HEK293T (cell line): ENCODE data around the gene LTA.

Experiments
- CTCF ChIA-PET: fragments of 350-600 bp; formaldehyde crosslinking; extraction: SDS; loops from one replicate; lab custom pipeline; 2021; ENCODE audit warnings: antibody characterized with exemption, inconsistent platforms; lab: Yijun Ruan, JAX
- POLR2A ChIA-PET: fragments of 350-600 bp; formaldehyde crosslinking; extraction: SDS; loops from one replicate; lab custom pipeline; 2020; ENCODE audit warnings: antibody characterized with exemption, inconsistent platforms; lab: Yijun Ruan, JAX
- DNase-seq: peaks from one replicate; pipeline ENCODE4 v3.0.0; 2012; ENCODE audit warnings: mixed read lengths; ENCODE audit errors: extremely low spot score
- ARNT ChIP-seq: fragments of 450-650 bp; IDR thresholded peaks from 2 replicates; pipeline ENCODE4 v1.6.1; 2017; ENCODE audit warnings: mild to moderate bottlenecking
- BHLHE40 ChIP-seq: fragments of 450-650 bp; IDR thresholded peaks from 2 replicates; pipeline ENCODE4 v1.6.1; 2016; ENCODE audit warnings: mild to moderate bottlenecking, moderate library complexity, borderline replicate concordance
- CTBP1 ChIP-seq: fragments of 450-650 bp; IDR thresholded peaks from 2 replicates; pipeline ENCODE4 v1.6.1; 2016; ENCODE audit warnings: borderline replicate concordance
- ELF4 ChIP-seq: fragments of 450-650 bp; IDR thresholded peaks from 2 replicates; pipeline ENCODE4 v1.6.1; 2017; ENCODE audit warnings: antibody characterized with exemption
- FOXA1 ChIP-seq: fragments of 450-650 bp; IDR thresholded peaks from 2 replicates; pipeline ENCODE4 v1.6.1; 2016; ENCODE audit warnings: mild to moderate bottlenecking
- FOXK2 ChIP-seq: fragments of 450-650 bp; IDR thresholded peaks from 2 replicates; pipeline ENCODE4 v1.6.1; 2016; ENCODE audit warnings: mild to moderate bottlenecking
- FOXM1 ChIP-seq: fragments of 450-650 bp; IDR thresholded peaks from 2 replicates; pipeline ENCODE4 v1.6.1; 2017; ENCODE audit warnings: mild to moderate bottlenecking, borderline replicate concordance
- HDGF ChIP-seq: fragments of 450-650 bp; IDR thresholded peaks from 2 replicates; pipeline ENCODE4 v1.6.1; 2017; ENCODE audit warnings: antibody characterized with exemption, borderline replicate concordance
- L3MBTL2 ChIP-seq: fragments of 450-650 bp; conservative IDR thresholded peaks from 2 replicates; pipeline ENCODE4 v1.6.1; 2016; ENCODE audit warnings: mild to moderate bottlenecking
- LEF1 ChIP-seq: fragments of 450-650 bp; IDR thresholded peaks from 2 replicates; pipeline ENCODE4 v1.6.1; 2017; ENCODE audit warnings: mild to moderate bottlenecking, borderline replicate concordance
- NFRKB ChIP-seq: fragments of 450-650 bp; IDR thresholded peaks from 2 replicates; pipeline ENCODE4 v1.6.1; 2016; ENCODE audit warnings: mild to moderate bottlenecking, moderate library complexity
- PKNOX1 ChIP-seq: fragments of 450-650 bp; IDR thresholded peaks from 2 replicates; pipeline ENCODE4 v1.6.1; 2016
- SP1 ChIP-seq: fragments of 450-650 bp; IDR thresholded peaks from 2 replicates; pipeline ENCODE4 v1.6.1; 2017
- SUZ12 ChIP-seq: fragments of 450-650 bp; IDR thresholded peaks from 2 replicates; pipeline ENCODE4 v1.6.1; 2016; ENCODE audit warnings: mild to moderate bottlenecking
- TARDBP ChIP-seq: fragments of 450-650 bp; IDR thresholded peaks from 2 replicates; pipeline ENCODE4 v1.6.1; 2016
- ZNF384 ChIP-seq: fragments of 450-650 bp; IDR thresholded peaks from 2 replicates; pipeline ENCODE4 v1.6.1; 2016

The LTA gene

GRCh38 chr6:31572041-31572911, at the start of gene LTA:
Gene LTA (plus strand): TSS chr6:31572289. CDS start chr6:31572743, 454 bp downstream.
- no peak for DNase-seq
- ChIA-PET CTCF (interaction anchor here (2.3 kb wide), 1 partner anchor 9 kb away, joined by 9 read pairs; no protein-coding TSS in a partner anchor), POLR2A (no interaction called here)
- no peak for TF ChIP-seq L3MBTL2
- no peak for TF ChIP-seq FOXA1
- no peak for TF ChIP-seq SP1
- TF ChIP-seq LEF1 = no peak
- no peak for TF ChIP-seq FOXM1
- TF ChIP-seq HDGF = no peak
- TF ChIP-seq ZNF384 = no peak
- TF ChIP-seq BHLHE40 = no peak
- TF ChIP-seq NFRKB = no peak
- no peak for TF ChIP-seq FOXK2
- TF ChIP-seq SUZ12 = no peak
- TF ChIP-seq CTBP1 = no peak
- no peak for TF ChIP-seq TARDBP
- no peak for TF ChIP-seq ELF4
- no peak for TF ChIP-seq PKNOX1
- no peak for TF ChIP-seq ARNT

- ChIA-PET CTCF (no interaction called here), POLR2A (interaction anchor here (0.7 to 8.4 kb wide), 2 partner anchors 8 to 15 kb away, joined by 3 to 114 read pairs; partner anchors contain the start of gene DDX39B)
- DNase-seq = no peak
- TF ChIP-seq FOXM1 (no peak), L3MBTL2 (no peak)
Observed at GRCh38 chr6:31525553-31525931, 46.5 kb upstream of the LTA start.

GRCh38 chr6:31525932-31526591, 46.0 kb upstream of the LTA start:
- CTCF ChIA-PET = no interaction called here
- POLR2A ChIA-PET = interaction anchor here (0.7 to 8.4 kb wide), 2 partner anchors 9 to 15 kb away, joined by 3 to 114 read pairs; partner anchors contain the start of gene DDX39B
- TF ChIP-seq SUZ12 = no peak
- TF ChIP-seq ZNF384 = no peak
- no peak for TF ChIP-seq FOXA1
- TF ChIP-seq TARDBP = no peak
- no peak for TF ChIP-seq CTBP1
- TF ChIP-seq HDGF = no peak
- TF ChIP-seq L3MBTL2 = no peak
- TF ChIP-seq PKNOX1 = no peak
- no peak for TF ChIP-seq NFRKB
- no peak for TF ChIP-seq FOXK2
- DNase-seq = no peak

- ChIA-PET POLR2A (interaction anchor here (1.0 to 8.4 kb wide), 4 partner anchors 11 to 31 kb away, joined by 3 to 114 read pairs (median 4); partner anchors contain the start of genes DDX39B, MICB and NFKBIL1), CTCF (interaction anchor here (0.7 kb wide), 1 partner anchor 68 kb away, joined by 5 read pairs; no protein-coding TSS in a partner anchor)
- no peak for DNase-seq
- no peak for TF ChIP-seq NFRKB
- peak; percentile 51 for TF ChIP-seq PKNOX1
Observed at GRCh38 chr6:31528307-31528777, 43.7 kb upstream of the LTA start.

GRCh38 chr6:31528821-31529328, 43.2 kb upstream of the LTA start, which contains the start of gene MCCD1:
Gene MCCD1 (plus strand): TSS chr6:31528962. CDS start chr6:31529015, 53 bp downstream.
- ChIA-PET CTCF (interaction anchor here (0.7 to 1.1 kb wide), 3 partner anchors 17 to 68 kb away, joined by 3 to 5 read pairs (median 3); partner anchors contain the start of gene ATP6V1G2), POLR2A (interaction anchor here (1.1 to 8.4 kb wide), 5 partner anchors 12 to 34 kb away, joined by 4 to 114 read pairs (median 6); partner anchors contain the start of genes DDX39B, MICB and NFKBIL1)
- TF ChIP-seq LEF1 (no peak), TARDBP (no peak), ZNF384 (no peak), CTBP1 (no peak), FOXM1 (no peak), ARNT (no peak), SUZ12 (no peak), PKNOX1 (no peak), ELF4 (no peak)
- no peak for DNase-seq
